ENCODE data around the gene GABRR3.

GRCh38 chr3:98027085-98027446 is 8.0 kb downstream of the GABRR3 start:
- TF ChIP-seq GABPA (IDR thresholded peaks at IDR 0.05; ENCODE audit: low read depth) (no peak), TEAD4 (IDR thresholded peaks at IDR 0.05; ENCODE audit: borderline replicate concordance, insufficient read depth) (no peak), CTCF (IDR thresholded peaks at IDR 0.05) (no peak), SMC3 (IDR thresholded peaks at IDR 0.05; ENCODE audit: low read depth, low read length) (no peak), MXI1 (IDR thresholded peaks at IDR 0.05; ENCODE audit: low read depth, low read length) (no peak), MAX (IDR thresholded peaks at IDR 0.05; ENCODE audit: low read depth) (no peak), JUND (IDR thresholded peaks at IDR 0.05) (no peak), REST (IDR thresholded peaks at IDR 0.05; ENCODE audit: low read depth, low read length) (no peak), YY1 (IDR thresholded peaks at IDR 0.05; ENCODE audit: low read depth) (no peak)
